Measurements from ENCODE around the gene CASS4.

DNA sequence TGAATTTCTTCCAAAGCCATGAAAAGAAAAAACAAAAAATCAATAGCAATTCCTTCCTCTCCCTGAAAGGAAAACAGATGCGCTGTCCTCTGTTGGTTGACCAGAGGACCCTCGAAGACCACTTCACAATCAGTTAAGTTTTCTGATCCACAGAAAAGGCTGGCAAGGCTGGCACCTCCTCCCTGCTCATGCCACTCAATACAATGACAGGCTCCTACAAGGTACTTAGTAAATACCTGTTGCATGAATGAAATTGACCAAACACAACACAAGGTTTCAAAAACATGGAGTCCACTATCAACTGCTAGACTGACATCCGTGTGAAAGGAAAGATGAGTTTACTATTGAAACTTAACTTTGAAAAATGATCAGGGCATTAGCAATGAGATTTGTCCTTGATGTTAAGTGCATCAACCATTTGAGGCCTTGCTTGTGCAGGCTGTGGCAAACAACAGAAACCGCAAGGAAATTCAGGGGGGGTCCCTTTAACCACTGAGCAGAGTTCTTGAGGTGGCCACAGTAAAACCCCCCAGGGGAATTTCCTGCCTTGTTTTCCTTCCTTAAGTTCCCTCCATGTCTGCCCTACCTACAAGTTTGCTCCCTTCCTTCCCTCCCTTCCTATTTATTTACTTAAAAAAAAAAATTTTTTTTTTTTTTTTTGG lies 28.4 kb downstream of the CASS4 start:
- TF ChIP-seq GATA2 (IDR thresholded peaks at IDR 0.05; ENCODE audit: low read depth, low read length) (no peak), GATA3 (IDR thresholded peaks at IDR 0.05; ENCODE audit: low read depth, low read length) (no peak)

All from SH-SY5Y (cell line).